ENCODE measurements around the gene PKP2. TPM values are rescaled to one million over a fixed set of nuclear protein-coding genes. Genes with fewer than 3 reads are reported as not detected.

Gene PKP2
- under 1 TPM; 0.22 to 0.31 TPM for total RNA-seq
- polyA plus RNA-seq (2013, experiment 1 of 2): 0.43 TPM
- polyA plus RNA-seq (2013, experiment 2 of 2): 0.46 TPM
- 0 to 7.6 (median 0.78) reads per million in 172 experiments for total RNA-seq

GRCh38 chr12:32896432-32897280 is at the start of gene PKP2:
TSS of gene PKP2 (minus strand) at chr12:32896777. CDS start at chr12:32896731, 46 bp downstream.
- peak within 1 kb of the TSS; percentile 38 for H3K4me3 ChIP-seq (ENCODE audit: low read length)
- POLR2A ChIA-PET: interaction anchor here (0.6 to 1.5 kb wide), 2 partner anchors 23 to 1235 kb away, joined by 3 read pairs; no protein-coding TSS in a partner anchor
- H3K4me1 ChIP-seq (ENCODE audit: insufficient read depth, low read length): peaks cover 14% of the 10 kb centered on the region
- no peak within 1 kb of the TSS for H3K27ac ChIP-seq (ENCODE audit: low read depth in 1 of 2, low read length in 2 of 2)
- H3K4me1 Mint-ChIP-seq (ENCODE audit: low read depth): peaks cover 35% of the 10 kb centered on the region
- TF ChIP-seq CTCF (IDR thresholded peaks at IDR 0.05): no peak
- ATAC-seq (ENCODE audit: poor library complexity) (peak; percentile 32), DNase-seq (peak in 7 of 14 experiments; percentile 7 to 25 (median 16))
- H3K27me3 Mint-ChIP-seq: peaks cover 67% of the 10 kb centered on the region
- no peaks in the 10 kb centered on the region for H3K9me3 Mint-ChIP-seq
- H3K36me3 ChIP-seq (ENCODE audit: insufficient read depth, low read length): no peaks in the 10 kb centered on the region
- H3K27ac Mint-ChIP-seq: no peak within 1 kb of the TSS
- peak within 1 kb of the TSS; percentile 85 for H3K4me3 Mint-ChIP-seq
- intact Hi-C loops (cut with DNase I, micrococcal nuclease): no loop called here
- CTCF ChIA-PET: no interaction called here
- peaks cover 20 to 48% of the 10 kb centered on the region in 2 experiments for H3K27me3 ChIP-seq (ENCODE audit: control insufficient read depth in 1 of 2, insufficient read depth in 2 of 2, low read length in 2 of 2)
- H3K36me3 Mint-ChIP-seq (ENCODE audit: low read depth): no peaks in the 10 kb centered on the region
- no peaks in the 10 kb centered on the region for H3K9me3 ChIP-seq (ENCODE audit: control insufficient read depth in 1 of 2, insufficient read depth in 1 of 2, low read length in 2 of 2)

GRCh38 chr12:32944195-32944594 is 47.6 kb upstream of the PKP2 start:
- no peaks in the 10 kb centered on the region for H3K9me3 ChIP-seq (ENCODE audit: control insufficient read depth in 1 of 2, insufficient read depth in 1 of 2, low read length in 2 of 2)
- H3K4me1 ChIP-seq (ENCODE audit: insufficient read depth, low read length): no peaks in the 10 kb centered on the region
- Mint-ChIP-seq H3K27me3 (peaks cover 6% of the 10 kb centered on the region), H3K36me3 (ENCODE audit: low read depth) (no peaks in the 10 kb centered on the region), H3K9me3 (no peaks in the 10 kb centered on the region), H3K4me3 (no peak overlapping the region), H3K27ac (no peak overlapping the region), H3K4me1 (ENCODE audit: low read depth) (no peaks in the 10 kb centered on the region)
- no peaks in the 10 kb centered on the region for H3K27me3 ChIP-seq (ENCODE audit: control insufficient read depth in 1 of 2, insufficient read depth in 2 of 2, low read length in 2 of 2)
- no peak overlapping the region for H3K27ac ChIP-seq (ENCODE audit: low read depth in 1 of 2, low read length in 2 of 2)
- no peak overlapping the region for H3K4me3 ChIP-seq (ENCODE audit: low read length)
- intact Hi-C loops (cut with DNase I, micrococcal nuclease): no loop called here
- H3K36me3 ChIP-seq (ENCODE audit: insufficient read depth, low read length): no peaks in the 10 kb centered on the region
- no peak for TF ChIP-seq CTCF (IDR thresholded peaks at IDR 0.05)
- ChIA-PET POLR2A (no interaction called here), CTCF (no interaction called here)
- ATAC-seq (ENCODE audit: poor library complexity) (no peak), DNase-seq (no peak)

GRCh38 chr12:32939801-32940200 is 43.2 kb upstream of the PKP2 start:
- H3K4me3 ChIP-seq (ENCODE audit: low read length): no peak overlapping the region
- H3K27me3 ChIP-seq (ENCODE audit: control insufficient read depth in 1 of 2, insufficient read depth in 2 of 2, low read length in 2 of 2): no peaks in the 10 kb centered on the region
- POLR2A ChIA-PET: no interaction called here
- H3K4me1 Mint-ChIP-seq (ENCODE audit: low read depth): no peaks in the 10 kb centered on the region
- ATAC-seq (ENCODE audit: poor library complexity): no peak
- no peaks in the 10 kb centered on the region for H3K9me3 Mint-ChIP-seq
- H3K27ac Mint-ChIP-seq: no peak overlapping the region
- H3K36me3 Mint-ChIP-seq (ENCODE audit: low read depth): no peaks in the 10 kb centered on the region
- intact Hi-C loops (cut with DNase I, micrococcal nuclease): no loop called here
- DNase-seq: no peak
- peaks cover 11% of the 10 kb centered on the region for H3K27me3 Mint-ChIP-seq
- H3K27ac ChIP-seq (ENCODE audit: low read depth in 1 of 2, low read length in 2 of 2): no peak overlapping the region
- H3K9me3 ChIP-seq (ENCODE audit: control insufficient read depth in 1 of 2, insufficient read depth in 1 of 2, low read length in 2 of 2): no peaks in the 10 kb centered on the region
- no peak overlapping the region for H3K4me3 Mint-ChIP-seq
- no peaks in the 10 kb centered on the region for H3K36me3 ChIP-seq (ENCODE audit: insufficient read depth, low read length)
- TF ChIP-seq CTCF (IDR thresholded peaks at IDR 0.05): no peak
- H3K4me1 ChIP-seq (ENCODE audit: insufficient read depth, low read length): no peaks in the 10 kb centered on the region
- CTCF ChIA-PET: no interaction called here

Measured in CD4-positive, alpha-beta T cell (primary cell).